ENCODE measurements around the gene EPYC. TPM values are rescaled to one million over a fixed set of nuclear protein-coding genes. Genes with fewer than 3 reads are reported as not detected.

Gene EPYC
- total and polyA plus RNA-seq, 10 of the 15 experiments (the other 5 are each of a cell fraction or from before 2014, with no cell fraction given) = not detected

DNA sequence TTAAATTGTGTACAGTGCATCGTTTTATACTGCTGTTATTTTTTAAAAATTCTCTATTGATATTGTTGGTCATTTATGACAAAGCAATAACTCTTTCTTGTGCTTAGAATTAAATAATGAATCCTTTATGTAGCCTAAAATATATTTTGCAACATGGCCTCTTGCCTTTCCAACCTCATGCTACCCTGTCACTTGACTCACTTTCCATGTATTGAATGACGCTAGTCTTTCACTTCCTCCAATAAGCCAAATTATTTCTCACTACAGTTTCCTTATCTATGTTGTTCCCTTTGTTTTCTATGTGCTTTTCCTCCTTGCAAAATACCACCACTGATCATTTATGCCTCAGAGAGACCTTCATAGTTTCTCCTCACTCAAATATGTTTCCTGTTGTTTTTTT is 16.3 kb upstream of the EPYC start:
- TF ChIP-seq, protein P1, sequence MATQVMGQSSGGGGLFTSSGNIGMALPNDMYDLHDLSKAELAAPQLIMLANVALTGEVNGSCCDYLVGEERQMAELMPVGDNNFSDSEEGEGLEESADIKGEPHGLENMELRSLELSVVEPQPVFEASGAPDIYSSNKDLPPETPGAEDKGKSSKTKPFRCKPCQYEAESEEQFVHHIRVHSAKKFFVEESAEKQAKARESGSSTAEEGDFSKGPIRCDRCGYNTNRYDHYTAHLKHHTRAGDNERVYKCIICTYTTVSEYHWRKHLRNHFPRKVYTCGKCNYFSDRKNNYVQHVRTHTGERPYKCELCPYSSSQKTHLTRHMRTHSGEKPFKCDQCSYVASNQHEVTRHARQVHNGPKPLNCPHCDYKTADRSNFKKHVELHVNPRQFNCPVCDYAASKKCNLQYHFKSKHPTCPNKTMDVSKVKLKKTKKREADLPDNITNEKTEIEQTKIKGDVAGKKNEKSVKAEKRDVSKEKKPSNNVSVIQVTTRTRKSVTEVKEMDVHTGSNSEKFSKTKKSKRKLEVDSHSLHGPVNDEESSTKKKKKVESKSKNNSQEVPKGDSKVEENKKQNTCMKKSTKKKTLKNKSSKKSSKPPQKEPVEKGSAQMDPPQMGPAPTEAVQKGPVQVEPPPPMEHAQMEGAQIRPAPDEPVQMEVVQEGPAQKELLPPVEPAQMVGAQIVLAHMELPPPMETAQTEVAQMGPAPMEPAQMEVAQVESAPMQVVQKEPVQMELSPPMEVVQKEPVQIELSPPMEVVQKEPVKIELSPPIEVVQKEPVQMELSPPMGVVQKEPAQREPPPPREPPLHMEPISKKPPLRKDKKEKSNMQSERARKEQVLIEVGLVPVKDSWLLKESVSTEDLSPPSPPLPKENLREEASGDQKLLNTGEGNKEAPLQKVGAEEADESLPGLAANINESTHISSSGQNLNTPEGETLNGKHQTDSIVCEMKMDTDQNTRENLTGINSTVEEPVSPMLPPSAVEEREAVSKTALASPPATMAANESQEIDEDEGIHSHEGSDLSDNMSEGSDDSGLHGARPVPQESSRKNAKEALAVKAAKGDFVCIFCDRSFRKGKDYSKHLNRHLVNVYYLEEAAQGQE (IDR thresholded peaks at IDR 0.05; ENCODE audit: low read depth, low read length) = no peak
- no peak for TF ChIP-seq SMAD1 (IDR thresholded peaks at IDR 0.05; ENCODE audit: low read depth, partially characterized antibody)
- TF ChIP-seq MTA2 (IDR thresholded peaks at IDR 0.05; ENCODE audit: low read depth) = no peak
- TF ChIP-seq CHD1 (IDR thresholded peaks at IDR 0.05; ENCODE audit: low read depth, low read length) = no peak
- TF ChIP-seq LARP7 (IDR thresholded peaks at IDR 0.05) = no peak
- no peaks in the 10 kb centered on the region for H3K9me3 ChIP-seq (replicated peaks; ENCODE audit: control insufficient read depth, insufficient read depth, low read length)
- H3K36me3 ChIP-seq (ENCODE audit: control insufficient read depth in 2 of 2, insufficient read depth in 2 of 2, low read length in 1 of 2) = no peaks in the 10 kb centered on the region
- in situ Hi-C loops (cut with MboI) = no loop called here
- intact Hi-C loops (cut with micrococcal nuclease; ENCODE audit: unreplicated experiment) = no loop called here
- no peaks in the 10 kb centered on the region for H3K4me1 ChIP-seq (ENCODE audit: control insufficient read depth, insufficient read depth, low read length)
- BruUV-seq (replicated peaks) = no TSS peak
- no peak for DNase-seq (ENCODE audit: low read depth, low spot score)
- no peak overlapping the region for H3K27ac ChIP-seq (ENCODE audit: control insufficient read depth, insufficient read depth)
- 9% methylated on average over 2 of the region's 2 CpGs for WGBS (ENCODE audit: insufficient coverage, insufficient replicate concordance, low lambda C conversion rate, missing lambda C conversion rate)
- H2AFZ ChIP-seq (ENCODE audit: control insufficient read depth, low read depth, low read length) = no peak overlapping the region
- ChIA-PET SMC1A (ENCODE audit: uncharacterized antibody, unreplicated experiment) (no interaction called here), POLR2A (no interaction called here), CTCF (no interaction called here), RAD21 (ENCODE audit: unreplicated experiment) (no interaction called here)
- ATAC-seq = no peak
- H3K4me3 ChIP-seq = no peak overlapping the region
- H3K79me2 ChIP-seq (ENCODE audit: control insufficient read depth, insufficient read depth, low read length) = no peaks in the 10 kb centered on the region
- FAIRE-seq = no peak
- H3K4me2 ChIP-seq (ENCODE audit: control insufficient read depth, insufficient read depth) = no peak overlapping the region
- H3K9ac ChIP-seq (ENCODE audit: control insufficient read depth, insufficient read depth, low read length) = no peak overlapping the region
- H4K20me1 ChIP-seq (ENCODE audit: control insufficient read depth, insufficient read depth) = no peaks in the 10 kb centered on the region
- no peaks in the 10 kb centered on the region; a peak in 1 of 4 replicates for H3K27me3 ChIP-seq (replicated peaks in 1 of 2; ENCODE audit: control insufficient read depth in 2 of 2, insufficient read depth in 2 of 2, low read length in 1 of 2)

DNA sequence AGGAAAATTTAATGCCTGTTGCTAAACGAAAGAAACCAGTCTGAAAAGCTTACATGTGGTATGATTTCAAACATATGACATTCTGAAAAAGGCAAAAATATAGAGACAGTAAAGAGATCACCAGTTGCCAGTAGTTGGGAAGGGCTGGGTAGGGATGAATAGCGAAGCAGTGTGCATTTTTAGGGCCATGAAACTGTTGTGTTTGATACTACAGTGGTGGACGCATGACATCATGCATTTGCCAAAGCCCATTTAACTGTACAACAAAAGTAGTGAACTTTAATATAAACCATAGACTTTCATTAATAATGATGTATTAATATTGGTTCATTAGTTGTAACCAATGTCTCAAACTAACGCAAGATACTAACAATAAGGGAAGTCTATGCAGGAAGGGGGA is 14.7 kb upstream of the EPYC start:
- intact Hi-C loops (cut with micrococcal nuclease; ENCODE audit: unreplicated experiment) = no loop called here
- POLR2A ChIA-PET = no interaction called here
- no peaks in the 10 kb centered on the region for H4K20me1 ChIP-seq (ENCODE audit: control insufficient read depth, insufficient read depth)
- in situ Hi-C loops (cut with MboI) = no loop called here
- no peak overlapping the region for H3K4me2 ChIP-seq (ENCODE audit: control insufficient read depth, insufficient read depth)
- FAIRE-seq (no peak), ATAC-seq (no peak), DNase-seq (ENCODE audit: low read depth, low spot score) (no peak)
- H3K27ac ChIP-seq (ENCODE audit: control insufficient read depth, insufficient read depth) = no peak overlapping the region
- H3K4me3 ChIP-seq = no peak overlapping the region
- H3K79me2 ChIP-seq (ENCODE audit: control insufficient read depth, insufficient read depth, low read length) = no peaks in the 10 kb centered on the region
- H2AFZ ChIP-seq (ENCODE audit: control insufficient read depth, low read depth, low read length) = no peak overlapping the region
- no peaks in the 10 kb centered on the region for H3K36me3 ChIP-seq (ENCODE audit: control insufficient read depth in 2 of 2, insufficient read depth in 2 of 2, low read length in 1 of 2)
- SMC1A ChIA-PET (ENCODE audit: uncharacterized antibody, unreplicated experiment) = no interaction called here
- 46% methylated on average over 4 of the region's 4 CpGs for WGBS (ENCODE audit: insufficient coverage, insufficient replicate concordance, low lambda C conversion rate, missing lambda C conversion rate)
- RAD21 ChIA-PET (ENCODE audit: unreplicated experiment) = no interaction called here
- no TSS peak for BruUV-seq (replicated peaks)
- H3K9ac ChIP-seq (ENCODE audit: control insufficient read depth, insufficient read depth, low read length) = no peak overlapping the region
- CTCF ChIA-PET = no interaction called here
- no peaks in the 10 kb centered on the region; the same call in 2 of the 3 replicates for H3K9me3 ChIP-seq (replicated peaks; ENCODE audit: control insufficient read depth, insufficient read depth, low read length)
- H3K4me1 ChIP-seq (ENCODE audit: control insufficient read depth, insufficient read depth, low read length) = no peaks in the 10 kb centered on the region
- no peaks in the 10 kb centered on the region; a peak in 1 of 4 replicates for H3K27me3 ChIP-seq (replicated peaks in 1 of 2; ENCODE audit: control insufficient read depth in 2 of 2, insufficient read depth in 2 of 2, low read length in 1 of 2)
- no peak for TF ChIP-seq DPF2 (IDR thresholded peaks at IDR 0.05)
- TF ChIP-seq, protein P2, sequence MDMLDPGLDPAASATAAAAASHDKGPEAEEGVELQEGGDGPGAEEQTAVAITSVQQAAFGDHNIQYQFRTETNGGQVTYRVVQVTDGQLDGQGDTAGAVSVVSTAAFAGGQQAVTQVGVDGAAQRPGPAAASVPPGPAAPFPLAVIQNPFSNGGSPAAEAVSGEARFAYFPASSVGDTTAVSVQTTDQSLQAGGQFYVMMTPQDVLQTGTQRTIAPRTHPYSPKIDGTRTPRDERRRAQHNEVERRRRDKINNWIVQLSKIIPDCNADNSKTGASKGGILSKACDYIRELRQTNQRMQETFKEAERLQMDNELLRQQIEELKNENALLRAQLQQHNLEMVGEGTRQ (IDR thresholded peaks at IDR 0.05; ENCODE audit: borderline replicate concordance, low read depth, low read length) = no peak
- no peak for TF ChIP-seq ETV6 (conservative IDR thresholded peaks at IDR 0.05 in 1 of 2, IDR thresholded peaks at IDR 0.05 in 1 of 2; ENCODE audit: borderline replicate concordance in 1 of 2, low read depth in 1 of 2)
- TF ChIP-seq HDAC6 (IDR thresholded peaks at IDR 0.05; ENCODE audit: unreplicated experiment) = no peak
- TF ChIP-seq MTA3 (IDR thresholded peaks at IDR 0.05; ENCODE audit: borderline replicate concordance, low read length) = no peak
- TF ChIP-seq, protein P3, sequence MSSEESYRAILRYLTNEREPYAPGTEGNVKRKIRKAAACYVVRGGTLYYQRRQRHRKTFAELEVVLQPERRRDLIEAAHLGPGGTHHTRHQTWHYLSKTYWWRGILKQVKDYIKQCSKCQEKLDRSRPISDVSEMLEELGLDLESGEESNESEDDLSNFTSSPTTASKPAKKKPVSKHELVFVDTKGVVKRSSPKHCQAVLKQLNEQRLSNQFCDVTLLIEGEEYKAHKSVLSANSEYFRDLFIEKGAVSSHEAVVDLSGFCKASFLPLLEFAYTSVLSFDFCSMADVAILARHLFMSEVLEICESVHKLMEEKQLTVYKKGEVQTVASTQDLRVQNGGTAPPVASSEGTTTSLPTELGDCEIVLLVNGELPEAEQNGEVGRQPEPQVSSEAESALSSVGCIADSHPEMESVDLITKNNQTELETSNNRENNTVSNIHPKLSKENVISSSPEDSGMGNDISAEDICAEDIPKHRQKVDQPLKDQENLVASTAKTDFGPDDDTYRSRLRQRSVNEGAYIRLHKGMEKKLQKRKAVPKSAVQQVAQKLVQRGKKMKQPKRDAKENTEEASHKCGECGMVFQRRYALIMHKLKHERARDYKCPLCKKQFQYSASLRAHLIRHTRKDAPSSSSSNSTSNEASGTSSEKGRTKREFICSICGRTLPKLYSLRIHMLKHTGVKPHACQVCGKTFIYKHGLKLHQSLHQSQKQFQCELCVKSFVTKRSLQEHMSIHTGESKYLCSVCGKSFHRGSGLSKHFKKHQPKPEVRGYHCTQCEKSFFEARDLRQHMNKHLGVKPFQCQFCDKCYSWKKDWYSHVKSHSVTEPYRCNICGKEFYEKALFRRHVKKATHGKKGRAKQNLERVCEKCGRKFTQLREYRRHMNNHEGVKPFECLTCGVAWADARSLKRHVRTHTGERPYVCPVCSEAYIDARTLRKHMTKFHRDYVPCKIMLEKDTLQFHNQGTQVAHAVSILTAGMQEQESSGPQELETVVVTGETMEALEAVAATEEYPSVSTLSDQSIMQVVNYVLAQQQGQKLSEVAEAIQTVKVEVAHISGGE (CRISPR knock-in tag; IDR thresholded peaks at IDR 0.05) = no peak
